Panc1 (cell line): ENCODE data around the gene NCAPD3. TPM values are rescaled to one million over a fixed set of nuclear protein-coding genes. Genes with fewer than 3 reads are reported as not detected.

ENCODE experiments used
- ATAC-seq: fragments of 200-7000 bp; cut with Tn5 transposase; 2 replicates; pipeline ENCODE4 v1.9.1; 2020; ENCODE audit warnings: mild to moderate bottlenecking, moderate library complexity
- BruUV-seq: library from RNA; stranded (reverse); fragments of 400-500 nt; replicated peaks from 2 replicates; lab custom pipeline; 2021; lab: Mats Ljungman, UMichigan
- CTCF ChIA-PET: fragments of 300-600 bp; sonication (Branson Sonifier 250); formaldehyde crosslinking; loops from one replicate; lab custom pipeline; 2022; ENCODE audit warnings: antibody characterized with exemption; lab: Charles Lee
- POLR2A ChIA-PET: fragments of 300-600 bp; sonication (Branson Sonifier 250); formaldehyde crosslinking; loops from one replicate; lab custom pipeline; 2022; ENCODE audit warnings: antibody characterized with exemption; lab: Charles Lee
- DNase-seq: peaks from one replicate; pipeline ENCODE4 v3.0.0-alpha.2; 2010; ENCODE audit warnings: low read depth, low spot score
- H3K27ac ChIP-seq: 2 replicates; pipeline ENCODE4 v1.5.1; 2011; ENCODE audit warnings: mild to moderate bottlenecking, low read length, inconsistent platforms
- H3K27me3 ChIP-seq: fragments of 200-500 bp; sonication (Bioruptor generic); 2 replicates; pipeline ENCODE4 v1.6.0; 2014; ENCODE audit warnings: low read length, inconsistent platforms; ENCODE audit not compliant: control insufficient read depth, insufficient read depth
- H3K36me3 ChIP-seq: fragments of 200-500 bp; sonication (Bioruptor generic); 2 replicates; pipeline ENCODE4 v1.5.1; 2014; ENCODE audit warnings: inconsistent platforms, mild to moderate bottlenecking, low read length, moderate library complexity; ENCODE audit not compliant: control insufficient read depth, insufficient read depth
- H3K4me1 ChIP-seq: 2 replicates; pipeline ENCODE4 v1.5.1; 2011; ENCODE audit warnings: inconsistent platforms, mild to moderate bottlenecking, low read length, moderate library complexity; ENCODE audit not compliant: control insufficient read depth, insufficient read depth
- H3K4me3 ChIP-seq, 2 experiments: 2 replicates each; pipeline ENCODE4 v1.5.1; 2011 to 2012; ENCODE audit warnings: low read depth in 2 of 2, low read length in 2 of 2, mild to moderate bottlenecking in 2 of 2, inconsistent platforms in 1 of 2, moderate library complexity in 1 of 2
- H3K9me3 ChIP-seq: fragments of 200-500 bp; sonication (Bioruptor generic); 2 replicates; pipeline ENCODE4 v1.5.1; 2014; ENCODE audit warnings: low read depth, mild to moderate bottlenecking, inconsistent platforms, low read length, moderate library complexity; ENCODE audit not compliant: control insufficient read depth, insufficient read depth
- POLR2AphosphoS5 ChIP-seq: IDR thresholded peaks from 2 replicates; pipeline ENCODE4 v1.6.1; 2012; ENCODE audit warnings: mild to moderate bottlenecking, low read depth, low read length, moderate library complexity
- SIN3A ChIP-seq: IDR thresholded peaks from 2 replicates; pipeline ENCODE4 v1.6.1; 2012; ENCODE audit warnings: low read depth, mild to moderate bottlenecking, low read length, moderate library complexity, borderline replicate concordance; ENCODE audit not compliant: insufficient read depth
- TCF7L2 ChIP-seq: IDR thresholded peaks from 2 replicates; pipeline ENCODE4 v1.6.1; 2011; ENCODE audit warnings: mild to moderate bottlenecking, low read depth, low read length, inconsistent platforms
- in situ Hi-C: cut with HindIII; loops from 2 replicates; pipeline ENCODE4 v1.10.0; 2016; ENCODE audit warnings: low sequenced_read_pairs, low pct_unique_long_range_greater_than_20kb
- intact Hi-C: fragments of 100-400 bp; cut with micrococcal nuclease; formaldehyde crosslinking; loops from one replicate; pipeline ENCODE4 v1.10.0; 2022; ENCODE audit not compliant: unreplicated experiment
- total RNA-seq: library from RNA; stranded (reverse); gene quantifications from one replicate; pipeline ENCODE4 v1.2.1, GENCODE V29; 2021; ENCODE audit not compliant: unreplicated experiment
- TF ChIP-seq, protein P1 (sequence below), 2 experiments: IDR thresholded peaks; 2 replicates each; pipeline ENCODE4 v1.6.1; 2011 to 2012; ENCODE audit warnings: low read depth in 2 of 2, control low read depth in 1 of 2, low read length in 1 of 2, mild to moderate bottlenecking in 1 of 2, moderate library complexity in 1 of 2; ENCODE audit not compliant: insufficient read depth in 1 of 2
- TF ChIP-seq, protein P2 (sequence below): fragments of 450-650 bp; IDR thresholded peaks from 2 replicates; pipeline ENCODE4 v1.5.1; 2017; ENCODE audit warnings: mild to moderate bottlenecking

Gene NCAPD3
- total RNA-seq, 1 experiment from 2014 or later = 75.9 TPM

DNA sequence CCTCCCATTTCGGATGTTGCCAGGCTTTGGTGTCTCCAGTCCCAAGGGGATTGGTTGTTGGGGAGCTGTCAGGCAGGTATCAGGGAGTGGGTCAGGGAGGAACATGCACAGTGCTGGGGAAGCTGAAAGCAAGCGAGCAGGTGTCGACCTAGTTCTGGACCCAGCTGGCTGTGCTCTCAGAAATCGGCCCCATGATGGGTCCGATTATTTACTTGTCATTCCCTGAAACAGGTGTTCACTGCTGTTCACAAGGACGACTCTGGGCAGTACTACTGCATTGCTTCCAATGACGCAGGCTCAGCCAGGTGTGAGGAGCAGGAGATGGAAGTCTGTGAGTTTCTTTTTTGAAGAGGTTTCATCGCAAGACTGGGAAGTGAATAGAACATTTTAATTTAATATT is 78.1 kb downstream of the NCAPD3 start:
- intact Hi-C loops (no loop called here), in situ Hi-C loops (no loop called here)
- Histone ChIP-seq H3K9me3 (no peaks in the 10 kb centered on the region), H3K36me3 (no peaks in the 10 kb centered on the region; the same call in 1 of the 2 replicates), H3K4me1 (no peaks in the 10 kb centered on the region), H3K27ac (no peak overlapping the region), H3K4me3 (no peak overlapping the region), H3K27me3 (no peaks in the 10 kb centered on the region)
- ATAC-seq (no peak), DNase-seq (no peak)
- no TSS peak for BruUV-seq
- ChIA-PET POLR2A (no interaction called here), CTCF (no interaction called here)
- no peak for TF ChIP-seq TCF7L2
- no peak for TF ChIP-seq POLR2AphosphoS5
- TF ChIP-seq, protein P1, sequence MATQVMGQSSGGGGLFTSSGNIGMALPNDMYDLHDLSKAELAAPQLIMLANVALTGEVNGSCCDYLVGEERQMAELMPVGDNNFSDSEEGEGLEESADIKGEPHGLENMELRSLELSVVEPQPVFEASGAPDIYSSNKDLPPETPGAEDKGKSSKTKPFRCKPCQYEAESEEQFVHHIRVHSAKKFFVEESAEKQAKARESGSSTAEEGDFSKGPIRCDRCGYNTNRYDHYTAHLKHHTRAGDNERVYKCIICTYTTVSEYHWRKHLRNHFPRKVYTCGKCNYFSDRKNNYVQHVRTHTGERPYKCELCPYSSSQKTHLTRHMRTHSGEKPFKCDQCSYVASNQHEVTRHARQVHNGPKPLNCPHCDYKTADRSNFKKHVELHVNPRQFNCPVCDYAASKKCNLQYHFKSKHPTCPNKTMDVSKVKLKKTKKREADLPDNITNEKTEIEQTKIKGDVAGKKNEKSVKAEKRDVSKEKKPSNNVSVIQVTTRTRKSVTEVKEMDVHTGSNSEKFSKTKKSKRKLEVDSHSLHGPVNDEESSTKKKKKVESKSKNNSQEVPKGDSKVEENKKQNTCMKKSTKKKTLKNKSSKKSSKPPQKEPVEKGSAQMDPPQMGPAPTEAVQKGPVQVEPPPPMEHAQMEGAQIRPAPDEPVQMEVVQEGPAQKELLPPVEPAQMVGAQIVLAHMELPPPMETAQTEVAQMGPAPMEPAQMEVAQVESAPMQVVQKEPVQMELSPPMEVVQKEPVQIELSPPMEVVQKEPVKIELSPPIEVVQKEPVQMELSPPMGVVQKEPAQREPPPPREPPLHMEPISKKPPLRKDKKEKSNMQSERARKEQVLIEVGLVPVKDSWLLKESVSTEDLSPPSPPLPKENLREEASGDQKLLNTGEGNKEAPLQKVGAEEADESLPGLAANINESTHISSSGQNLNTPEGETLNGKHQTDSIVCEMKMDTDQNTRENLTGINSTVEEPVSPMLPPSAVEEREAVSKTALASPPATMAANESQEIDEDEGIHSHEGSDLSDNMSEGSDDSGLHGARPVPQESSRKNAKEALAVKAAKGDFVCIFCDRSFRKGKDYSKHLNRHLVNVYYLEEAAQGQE (IDR thresholded peaks at IDR 0.05; ENCODE audit: insufficient read depth in 1 of 2, low read depth in 2 of 2, low read length in 1 of 2) = no peak
- TF ChIP-seq, protein P2, sequence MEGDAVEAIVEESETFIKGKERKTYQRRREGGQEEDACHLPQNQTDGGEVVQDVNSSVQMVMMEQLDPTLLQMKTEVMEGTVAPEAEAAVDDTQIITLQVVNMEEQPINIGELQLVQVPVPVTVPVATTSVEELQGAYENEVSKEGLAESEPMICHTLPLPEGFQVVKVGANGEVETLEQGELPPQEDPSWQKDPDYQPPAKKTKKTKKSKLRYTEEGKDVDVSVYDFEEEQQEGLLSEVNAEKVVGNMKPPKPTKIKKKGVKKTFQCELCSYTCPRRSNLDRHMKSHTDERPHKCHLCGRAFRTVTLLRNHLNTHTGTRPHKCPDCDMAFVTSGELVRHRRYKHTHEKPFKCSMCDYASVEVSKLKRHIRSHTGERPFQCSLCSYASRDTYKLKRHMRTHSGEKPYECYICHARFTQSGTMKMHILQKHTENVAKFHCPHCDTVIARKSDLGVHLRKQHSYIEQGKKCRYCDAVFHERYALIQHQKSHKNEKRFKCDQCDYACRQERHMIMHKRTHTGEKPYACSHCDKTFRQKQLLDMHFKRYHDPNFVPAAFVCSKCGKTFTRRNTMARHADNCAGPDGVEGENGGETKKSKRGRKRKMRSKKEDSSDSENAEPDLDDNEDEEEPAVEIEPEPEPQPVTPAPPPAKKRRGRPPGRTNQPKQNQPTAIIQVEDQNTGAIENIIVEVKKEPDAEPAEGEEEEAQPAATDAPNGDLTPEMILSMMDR = no peak
- TF ChIP-seq SIN3A = no peak

DNA sequence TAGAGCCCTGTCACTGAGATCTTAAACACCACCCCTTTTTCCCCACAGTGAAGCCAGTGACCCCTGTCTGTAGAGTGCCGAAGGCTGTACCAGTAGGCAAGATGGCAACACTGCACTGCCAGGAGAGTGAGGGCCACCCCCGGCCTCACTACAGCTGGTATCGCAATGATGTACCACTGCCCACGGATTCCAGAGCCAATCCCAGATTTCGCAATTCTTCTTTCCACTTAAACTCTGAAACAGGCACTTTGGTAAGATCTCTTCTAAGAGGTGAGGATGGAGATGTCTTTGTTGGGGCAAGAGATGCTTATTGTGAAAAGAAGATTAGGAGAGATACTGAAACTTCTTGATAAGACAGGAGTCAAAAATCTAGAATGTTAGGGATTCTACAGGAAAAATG is 79.0 kb downstream of the NCAPD3 start:
- no peak for DNase-seq
- Histone ChIP-seq H3K9me3 (no peaks in the 10 kb centered on the region), H3K27me3 (no peaks in the 10 kb centered on the region), H3K4me1 (no peaks in the 10 kb centered on the region), H3K27ac (no peak overlapping the region), H3K36me3 (no peaks in the 10 kb centered on the region), H3K4me3 (no peak overlapping the region)
- TF ChIP-seq SIN3A (no peak), POLR2AphosphoS5 (no peak), TCF7L2 (no peak)
- TF ChIP-seq, protein P2 = no peak
- TF ChIP-seq, protein P1 (IDR thresholded peaks at IDR 0.05; ENCODE audit: insufficient read depth in 1 of 2, low read depth in 2 of 2, low read length in 1 of 2) = no peak
- intact Hi-C loops = no loop called here
- in situ Hi-C loops = no loop called here
- BruUV-seq = no TSS peak
- no peak for ATAC-seq
- ChIA-PET POLR2A (no interaction called here), CTCF (no interaction called here)
